ENCODE data around the gene MCU. TPM values are rescaled to one million over a fixed set of nuclear protein-coding genes. Genes with fewer than 3 reads are reported as not detected.

MCU gene
- total RNA-seq, 4 donors from 2014 or later: 30.0 to 42.8 (median 34.1) TPM

DNA sequence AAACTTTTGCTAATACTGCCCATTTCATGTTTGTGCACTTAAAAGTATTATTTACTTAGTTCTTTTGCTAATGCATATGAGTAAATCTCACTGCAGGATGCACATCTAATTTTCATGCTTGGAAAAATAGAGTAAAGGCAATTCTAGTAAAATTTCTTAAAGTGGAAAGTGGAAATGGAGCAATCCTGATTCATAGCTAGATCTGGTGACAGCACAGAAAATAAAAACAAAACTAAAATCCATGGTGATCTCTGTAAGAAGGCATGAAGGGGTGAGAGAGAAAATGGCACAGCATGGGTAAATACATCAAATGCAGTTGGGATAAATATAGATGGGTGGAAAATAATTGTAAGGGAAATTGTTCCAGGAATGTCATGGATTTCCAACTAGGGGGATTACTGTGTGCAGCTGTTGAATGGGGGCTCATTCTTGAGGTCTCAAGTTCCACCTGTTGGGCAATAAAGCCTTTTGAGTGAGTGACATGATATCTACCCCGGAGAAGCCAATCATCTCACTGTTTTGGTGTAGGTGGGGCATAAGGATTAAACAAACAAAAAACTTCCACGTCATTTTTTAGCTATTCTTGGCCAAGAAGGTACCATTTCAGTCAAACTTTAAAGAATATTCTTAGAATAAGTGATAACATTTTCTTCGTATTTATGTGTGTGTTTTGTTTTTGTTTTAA, 1.7 kb upstream of the MCU start:
- intact Hi-C loops (cut with DNase I; ENCODE audit: low total_unique reads): loop anchor here (10.0 kb wide), 1 partner anchor 145 kb away; no protein-coding TSS in a partner anchor
- WGBS, 2 donors: 65 to 72% methylated on average over 3 of the region's 3 CpGs
- H3K4me3 ChIP-seq (ENCODE audit: low read depth, poor library complexity, severe bottlenecking): no peak overlapping the region
- TF ChIP-seq POLR2A (IDR thresholded peaks at IDR 0.05): no peak
- TF ChIP-seq, protein P1, sequence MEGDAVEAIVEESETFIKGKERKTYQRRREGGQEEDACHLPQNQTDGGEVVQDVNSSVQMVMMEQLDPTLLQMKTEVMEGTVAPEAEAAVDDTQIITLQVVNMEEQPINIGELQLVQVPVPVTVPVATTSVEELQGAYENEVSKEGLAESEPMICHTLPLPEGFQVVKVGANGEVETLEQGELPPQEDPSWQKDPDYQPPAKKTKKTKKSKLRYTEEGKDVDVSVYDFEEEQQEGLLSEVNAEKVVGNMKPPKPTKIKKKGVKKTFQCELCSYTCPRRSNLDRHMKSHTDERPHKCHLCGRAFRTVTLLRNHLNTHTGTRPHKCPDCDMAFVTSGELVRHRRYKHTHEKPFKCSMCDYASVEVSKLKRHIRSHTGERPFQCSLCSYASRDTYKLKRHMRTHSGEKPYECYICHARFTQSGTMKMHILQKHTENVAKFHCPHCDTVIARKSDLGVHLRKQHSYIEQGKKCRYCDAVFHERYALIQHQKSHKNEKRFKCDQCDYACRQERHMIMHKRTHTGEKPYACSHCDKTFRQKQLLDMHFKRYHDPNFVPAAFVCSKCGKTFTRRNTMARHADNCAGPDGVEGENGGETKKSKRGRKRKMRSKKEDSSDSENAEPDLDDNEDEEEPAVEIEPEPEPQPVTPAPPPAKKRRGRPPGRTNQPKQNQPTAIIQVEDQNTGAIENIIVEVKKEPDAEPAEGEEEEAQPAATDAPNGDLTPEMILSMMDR (IDR thresholded peaks at IDR 0.05): no peak
- no peak for DNase-seq (ENCODE audit: low spot score in 2 of 2)

DNA sequence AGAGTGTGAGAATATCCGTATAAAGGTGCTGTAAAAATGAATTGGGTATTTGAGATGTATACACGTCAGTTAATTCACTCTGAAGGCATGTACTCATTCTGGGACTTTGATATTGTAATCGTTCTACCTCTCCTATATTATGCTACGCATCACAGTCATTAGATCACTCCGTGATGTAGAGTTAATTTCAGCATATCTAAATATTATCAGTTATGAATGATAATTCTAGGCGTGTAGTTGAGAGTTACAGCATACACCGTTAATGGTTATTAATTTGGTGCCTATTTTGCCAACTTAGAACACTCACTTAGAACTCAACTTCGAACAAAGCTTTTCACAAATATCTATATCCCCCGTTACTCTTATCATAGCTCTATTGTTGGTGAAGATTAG, 477 bp upstream of the MCU start:
- WGBS, 2 donors: 33 to 39% methylated on average over 9 of the region's 9 CpGs
- DNase-seq (ENCODE audit: low spot score in 2 of 2): no peak
- TF ChIP-seq, protein P1 (IDR thresholded peaks at IDR 0.05): no peak
- no peak for TF ChIP-seq POLR2A (IDR thresholded peaks at IDR 0.05)
- H3K4me3 ChIP-seq (ENCODE audit: low read depth, poor library complexity, severe bottlenecking): no peak overlapping the region
- intact Hi-C loops (cut with DNase I; ENCODE audit: low total_unique reads): loop anchor here (10.0 kb wide), 1 partner anchor 143 kb away; no protein-coding TSS in a partner anchor

DNA sequence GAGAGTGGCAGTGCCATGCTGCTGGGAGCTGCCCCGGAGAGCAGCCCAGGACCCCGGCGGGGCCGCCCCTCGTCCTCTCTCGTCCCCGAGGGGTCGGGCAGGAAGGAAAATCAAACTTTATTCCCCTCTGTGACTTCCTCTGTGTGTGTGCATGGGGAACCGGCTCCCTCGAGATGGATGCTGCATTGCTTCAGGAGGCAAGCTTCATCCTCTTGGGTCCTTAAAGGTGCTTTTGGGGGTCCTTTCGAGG, 726 bp downstream of the MCU start:
- no peak for TF ChIP-seq POLR2A (IDR thresholded peaks at IDR 0.05)
- TF ChIP-seq, protein P1 (IDR thresholded peaks at IDR 0.05): no peak
- peak overlapping the region; percentile 58 for H3K4me3 ChIP-seq (ENCODE audit: low read depth, poor library complexity, severe bottlenecking)
- intact Hi-C loops (cut with DNase I; ENCODE audit: low total_unique reads): loop anchor here (10.0 kb wide), 1 partner anchor 142 kb away; no protein-coding TSS in a partner anchor
- no peak for DNase-seq (ENCODE audit: low spot score in 2 of 2)
- 0% methylated on average over 7 to 11 of the region's 11 CpGs for WGBS, 2 donors

DNA sequence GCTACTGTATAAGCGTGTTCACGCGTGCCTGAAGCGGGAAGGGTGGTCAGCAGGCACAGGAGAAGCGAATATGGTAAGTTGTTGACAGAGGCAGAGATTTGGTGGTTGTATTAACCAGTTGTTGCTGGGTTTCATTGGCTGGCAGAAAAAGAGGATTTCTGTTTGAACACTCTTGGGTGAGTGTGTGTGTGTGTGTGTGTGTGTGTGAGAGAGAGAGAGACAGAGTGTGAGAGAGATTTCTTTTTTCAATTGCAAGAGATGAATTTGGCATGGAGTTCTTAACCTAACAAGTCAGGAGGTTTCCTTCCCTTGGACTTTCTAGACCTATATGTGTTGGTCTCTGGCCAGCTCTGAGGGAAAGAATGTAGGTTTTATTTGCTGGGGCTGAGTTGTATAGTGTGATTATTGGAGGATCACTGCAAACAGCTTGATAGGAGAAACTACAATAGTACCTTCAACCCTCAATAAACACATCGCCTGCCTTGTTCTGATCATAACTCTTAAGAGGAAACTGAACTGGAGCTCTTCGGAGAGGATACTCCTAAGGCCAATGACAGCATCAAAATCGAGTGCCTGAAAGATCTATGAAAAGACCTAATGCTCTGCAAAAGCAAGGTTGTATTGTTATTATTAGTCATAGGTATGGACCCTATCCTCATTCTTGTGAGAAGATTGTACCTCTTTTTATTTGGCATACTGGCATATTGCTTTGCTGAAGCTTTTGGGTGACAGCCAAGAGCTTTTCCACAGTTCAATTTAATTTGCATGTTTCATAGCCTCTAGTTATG, 1.2 kb downstream of the MCU start:
- intact Hi-C loops (cut with DNase I; ENCODE audit: low total_unique reads): loop anchor here (10.0 kb wide), 1 partner anchor 142 kb away; no protein-coding TSS in a partner anchor
- H3K4me3 ChIP-seq (ENCODE audit: low read depth, poor library complexity, severe bottlenecking): peak overlapping the region; percentile 58
- no peak for DNase-seq (ENCODE audit: low spot score in 2 of 2)
- TF ChIP-seq, protein P1 (IDR thresholded peaks at IDR 0.05): no peak
- TF ChIP-seq POLR2A (IDR thresholded peaks at IDR 0.05): no peak
- 1 to 6% methylated on average over 8 of the region's 8 CpGs for WGBS, 2 donors

DNA sequence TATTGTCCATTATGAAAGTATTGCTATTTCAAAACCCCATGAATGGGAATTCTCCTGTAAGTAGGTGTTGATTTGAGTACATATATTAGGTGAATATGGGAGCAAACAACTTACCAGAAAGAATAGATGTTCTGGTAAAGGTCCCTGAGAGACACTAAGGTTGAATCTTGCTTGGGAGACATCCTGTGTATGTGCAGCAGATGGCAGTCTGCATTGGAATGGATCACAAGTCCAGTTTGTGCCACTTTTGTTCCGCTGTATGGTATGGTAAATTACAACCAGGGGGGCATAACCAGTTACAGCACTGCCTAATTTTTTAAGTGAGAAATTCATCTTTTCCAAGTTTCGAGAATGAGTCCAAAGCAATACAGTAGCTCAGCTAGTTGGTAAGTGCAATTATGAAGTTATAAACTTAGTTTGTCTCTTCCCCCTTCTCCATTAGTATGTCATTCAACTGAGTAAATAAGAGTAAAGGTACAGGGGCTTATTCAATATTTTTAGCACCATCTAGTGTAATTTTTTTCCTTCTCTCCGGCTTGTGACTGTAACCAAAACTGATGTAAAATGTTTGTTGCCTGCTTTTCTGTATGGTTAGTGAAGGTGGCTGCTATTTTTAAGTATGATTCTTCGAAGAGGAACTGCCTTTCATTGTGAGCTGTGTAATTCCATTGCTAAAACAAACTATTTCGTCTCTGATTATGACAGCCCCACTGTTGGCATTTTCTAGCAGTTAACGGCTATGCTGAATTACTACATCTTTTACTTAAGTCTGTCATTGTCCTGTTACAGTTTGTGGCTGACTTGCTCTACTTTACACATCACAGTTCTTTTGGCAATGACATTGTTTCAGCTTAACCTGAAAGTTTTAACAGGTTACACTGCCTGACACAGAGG, 2.8 kb downstream of the MCU start:
- 53 to 54% methylated on average over 6 of the region's 6 CpGs for WGBS, 2 donors
- TF ChIP-seq POLR2A (IDR thresholded peaks at IDR 0.05): no peak
- TF ChIP-seq, protein P1 (IDR thresholded peaks at IDR 0.05): no peak
- DNase-seq (ENCODE audit: low spot score in 2 of 2): no peak
- H3K4me3 ChIP-seq (ENCODE audit: low read depth, poor library complexity, severe bottlenecking): no peak overlapping the region
- intact Hi-C loops (cut with DNase I; ENCODE audit: low total_unique reads): loop anchor here (10.0 kb wide), 1 partner anchor 140 kb away; no protein-coding TSS in a partner anchor
